Measurements from ENCODE around the gene LARP4B.

- TF ChIP-seq CTCF (IDR thresholded peaks at IDR 0.05) (no peak), EZH2phosphoT487 (IDR thresholded peaks at IDR 0.05) (no peak)
Measured at GRCh38 chr10:760622-761021, 170.9 kb downstream of the LARP4B start.

Data from neural progenitor cell (in vitro differentiated cells).